ENCODE data around the gene FBXO3. TPM values are rescaled to one million over a fixed set of nuclear protein-coding genes. Genes with fewer than 3 reads are reported as not detected.
"Not testable (repeated sequence)": the region's sequence is repeated elsewhere in the genome, so short reads cannot be mapped to it uniquely, and the experiment has no call there.

FBXO3 gene
- total and polyA plus RNA-seq, 2 of the 8 experiments (the other 6 are each of a cell fraction or from before 2014, with no cell fraction given), result 15.9 to 25.7 TPM

GRCh38 chr11:33788095-33788494 lies 13.8 kb upstream of the FBXO3 start:
- H4K8ac ChIP-seq (ENCODE audit: extremely low read depth, insufficient read depth, low read length); H2BK12ac ChIP-seq (ENCODE audit: low read depth, low read length); H3K36me3 ChIP-seq (ENCODE audit: control insufficient read depth in 2 of 4, insufficient read depth in 4 of 4, low read length in 3 of 4); H3K14ac ChIP-seq (ENCODE audit: insufficient read length); H3K4me1 ChIP-seq (replicated peaks in 1 of 4; ENCODE audit: control insufficient read depth in 3 of 4, insufficient read depth in 4 of 4, low read length in 3 of 4); H3K9ac ChIP-seq (replicated peaks in 1 of 4; ENCODE audit: extremely low read depth in 1 of 4, low read depth in 3 of 4, low read length in 3 of 4); H3K79me1 ChIP-seq (ENCODE audit: low read depth, low read length); H3K18ac ChIP-seq (ENCODE audit: extremely low read depth, low read length); FAIRE-seq; H2BK120ac ChIP-seq (replicated peaks; ENCODE audit: low read depth, low read length); H3K4me2 ChIP-seq (ENCODE audit: insufficient read depth in 1 of 2, low read depth in 2 of 2, low read length in 2 of 2); H3K27ac ChIP-seq (ENCODE audit: low read depth, low read length); H3K56ac ChIP-seq (replicated peaks; ENCODE audit: insufficient read length, low read depth, low read length); H4K20me1 ChIP-seq (replicated peaks in 1 of 2; ENCODE audit: control insufficient read depth in 1 of 2, insufficient read depth in 2 of 2, low read length in 2 of 2); H3K9me3 ChIP-seq (ENCODE audit: insufficient read depth in 2 of 2, low read depth in 1 of 2, low read length in 1 of 2); H2BK5ac ChIP-seq (ENCODE audit: low read depth, low read length); H2AK5ac ChIP-seq (ENCODE audit: low read depth, low read length); H2AFZ ChIP-seq (ENCODE audit: low read length); H3K23ac ChIP-seq (ENCODE audit: insufficient read length); H4K91ac ChIP-seq (replicated peaks; ENCODE audit: insufficient read length, low read length); H3K4me3 ChIP-seq (ENCODE audit: extremely low read depth in 1 of 4, insufficient read depth in 2 of 4, low read depth in 3 of 4, low read length in 4 of 4); DNase-seq (ENCODE audit: low read depth in 1 of 2, low spot score in 2 of 2); H3K27me3 ChIP-seq (replicated peaks in 1 of 4; ENCODE audit: control insufficient read depth in 3 of 4, extremely low read depth in 1 of 4, insufficient read depth in 3 of 4, low read length in 3 of 4); H3K23me2 ChIP-seq (ENCODE audit: low read depth, low read length); CTCF ChIA-PET (ENCODE audit: partially characterized antibody); POLR2A ChIA-PET (ENCODE audit: partially characterized antibody); H3K79me2 ChIP-seq (ENCODE audit: control insufficient read depth in 1 of 2, insufficient read depth in 2 of 2, low read length in 2 of 2); H2BK20ac ChIP-seq (ENCODE audit: low read length); H3K4ac ChIP-seq (replicated peaks; ENCODE audit: insufficient read length, low read depth, low read length); H4K5ac ChIP-seq (ENCODE audit: insufficient read length, low read depth, low read length); H2BK15ac ChIP-seq (ENCODE audit: low read length): not testable (repeated sequence)
- 73% methylated on average over 2 of the region's 2 CpGs; no CpG with 5 or more reads in 1 of the 2 experiments for WGBS, 2 experiments (ENCODE audit: extremely low coverage in 1 of 2, insufficient coverage in 1 of 2, insufficient read length in 1 of 2, insufficient replicate concordance in 2 of 2, low coverage in 1 of 2, low lambda C conversion rate in 2 of 2, missing lambda C conversion rate in 1 of 2)

Data from H1 (cell line).